IMR-90 (cell line): Measurements from ENCODE around the gene CENPP. TPM values are rescaled to one million over a fixed set of nuclear protein-coding genes. Genes with fewer than 3 reads are reported as not detected.

ENCODE experiments used
- ATAC-seq: fragments of 200-7000 bp; cut with Tn5 transposase; 2 replicates; pipeline ENCODE4 v1.9.1; 2020; ENCODE audit warnings: low read depth, mild to moderate bottlenecking, moderate library complexity
- BruUV-seq: library from RNA; stranded (reverse); fragments of 400-500 nt; replicated peaks from 2 replicates; lab custom pipeline; 2021; lab: Mats Ljungman, UMichigan
- CTCF ChIA-PET: fragments of 300-600 bp; formaldehyde crosslinking; extraction: SDS; loops from one replicate; lab custom pipeline; 2021; ENCODE audit warnings: antibody characterized with exemption; lab: Yijun Ruan, JAX
- POLR2A ChIA-PET: fragments of 300-600 bp; sonication (Branson Sonifier 250); formaldehyde crosslinking; loops from one replicate; lab custom pipeline; 2022; ENCODE audit warnings: antibody characterized with exemption; ENCODE audit not compliant: unreplicated experiment; lab: Charles Lee
- DNase-seq: peaks from one replicate; pipeline ENCODE4 v3.0.0; 2013
- H2AFZ ChIP-seq: replicated peaks from 2 replicates; pipeline ENCODE3; 2013; ENCODE audit warnings: low read length, mild to moderate bottlenecking; ENCODE audit not compliant: poor library complexity
- H2AK5ac ChIP-seq: 2 replicates; pipeline ENCODE4 v1.6.1; 2013; ENCODE audit warnings: low read depth, low read length, inconsistent platforms
- H2AK9ac ChIP-seq: replicated peaks from 2 replicates; pipeline ENCODE3; 2013; ENCODE audit warnings: mild to moderate bottlenecking, low read depth, low read length, moderate library complexity; ENCODE audit not compliant: poor library complexity
- H2BK120ac ChIP-seq: 2 replicates; pipeline ENCODE4 v1.6.1; 2013; ENCODE audit warnings: low read depth, low read length, inconsistent platforms
- H2BK15ac ChIP-seq: 3 replicates; pipeline ENCODE4 v1.6.1; 2013; ENCODE audit warnings: low read depth, low read length, inconsistent platforms
- H2BK20ac ChIP-seq: 2 replicates; pipeline ENCODE4 v1.6.1; 2013; ENCODE audit warnings: low read depth, mild to moderate bottlenecking, inconsistent platforms, low read length, moderate library complexity
- H2BK5ac ChIP-seq: 2 replicates; pipeline ENCODE4 v1.6.1; 2013; ENCODE audit warnings: mild to moderate bottlenecking, low read depth, low read length, inconsistent platforms; ENCODE audit not compliant: poor library complexity, severe bottlenecking
- H3K14ac ChIP-seq: replicated peaks from 2 replicates; pipeline ENCODE4 v1.6.1; 2013; ENCODE audit warnings: low read depth, low read length, inconsistent platforms
- H3K18ac ChIP-seq: 2 replicates; pipeline ENCODE4 v1.6.1; 2013; ENCODE audit warnings: low read depth, low read length, control low read depth
- H3K23ac ChIP-seq: 2 replicates; pipeline ENCODE4 v1.6.1; 2013; ENCODE audit warnings: low read depth, low read length, inconsistent platforms
- H3K27ac ChIP-seq: 2 replicates; pipeline ENCODE4 v1.5.1; 2013; ENCODE audit warnings: mild to moderate bottlenecking, control low read depth, low read length; ENCODE audit not compliant: insufficient read depth
- H3K27me3 ChIP-seq: 2 replicates; pipeline ENCODE4 v1.6.1; 2013; ENCODE audit warnings: low read length; ENCODE audit not compliant: control insufficient read depth, insufficient read depth
- H3K36me3 ChIP-seq: 2 replicates; pipeline ENCODE4 v1.6.1; 2013; ENCODE audit warnings: low read length, mixed read lengths; ENCODE audit not compliant: control insufficient read depth, insufficient read depth
- H3K4ac ChIP-seq: 2 replicates; pipeline ENCODE4 v1.6.1; 2013; ENCODE audit warnings: low read depth, low read length, inconsistent platforms
- H3K4me1 ChIP-seq: 2 replicates; pipeline ENCODE4 v1.6.1; 2013; ENCODE audit warnings: low read length, mixed read lengths; ENCODE audit not compliant: control insufficient read depth, insufficient read depth
- H3K4me2 ChIP-seq: 2 replicates; pipeline ENCODE4 v1.6.1; 2013; ENCODE audit warnings: low read depth, mild to moderate bottlenecking, control low read depth, low read length, moderate library complexity
- H3K4me3 ChIP-seq: 2 replicates; pipeline ENCODE4 v1.5.1; 2013; ENCODE audit warnings: low read depth, mild to moderate bottlenecking, control low read depth, low read length, moderate library complexity; ENCODE audit not compliant: insufficient read depth
- H3K56ac ChIP-seq: 2 replicates; pipeline ENCODE4 v1.6.1; 2013; ENCODE audit warnings: low read length, inconsistent platforms; ENCODE audit not compliant: insufficient read depth; ENCODE audit errors: extremely low read depth
- H3K79me1 ChIP-seq, 2 experiments: 2 replicates each; pipeline ENCODE4 v1.6.1; 2013; ENCODE audit warnings: low read length in 2 of 2, inconsistent platforms in 1 of 2, low read depth in 1 of 2
- H3K9ac ChIP-seq: 2 replicates; pipeline ENCODE4 v1.6.1; 2013; ENCODE audit warnings: low read depth, low read length, control low read depth
- H3K9me1 ChIP-seq: 2 replicates; pipeline ENCODE4 v1.6.1; 2013; ENCODE audit warnings: low read length, inconsistent platforms; ENCODE audit not compliant: insufficient read depth
- H3K9me3 ChIP-seq: 2 replicates; pipeline ENCODE4 v1.6.1; 2013; ENCODE audit warnings: low read length; ENCODE audit not compliant: control insufficient read depth, insufficient read depth
- H4K20me1 ChIP-seq: 2 replicates; pipeline ENCODE4 v1.6.1; 2013; ENCODE audit warnings: low read length, inconsistent platforms; ENCODE audit not compliant: insufficient read depth
- H4K5ac ChIP-seq: 2 replicates; pipeline ENCODE4 v1.6.1; 2013; ENCODE audit warnings: mild to moderate bottlenecking, low read depth, low read length, control low read depth
- H4K8ac ChIP-seq, 2 experiments: 2 replicates each; pipeline ENCODE4 v1.6.1; 2013; ENCODE audit warnings: low read depth in 2 of 2, low read length in 2 of 2, control low read depth in 1 of 2, inconsistent platforms in 1 of 2
- H4K91ac ChIP-seq: 2 replicates; pipeline ENCODE4 v1.6.1; 2013; ENCODE audit warnings: low read depth, low read length, inconsistent platforms; ENCODE audit not compliant: insufficient read depth
- CEBPB ChIP-seq: IDR thresholded peaks from 2 replicates; pipeline ENCODE4 v1.6.1; 2012; ENCODE audit warnings: low read depth, low read length, improper control_type of control experiment
- CHD1 ChIP-seq: IDR thresholded peaks from 2 replicates; pipeline ENCODE4 v1.6.1; 2012; ENCODE audit warnings: low read depth, low read length, improper control_type of control experiment
- FOS ChIP-seq: fragments of 150-350 bp; IDR thresholded peaks from 2 replicates; pipeline ENCODE4 v1.6.1; 2016; ENCODE audit warnings: low read depth, low read length
- RAD21 ChIP-seq: IDR thresholded peaks from 2 replicates; pipeline ENCODE4 v1.6.1; 2012; ENCODE audit warnings: low read length, improper control_type of control experiment
- RFX5 ChIP-seq: IDR thresholded peaks from 2 replicates; pipeline ENCODE4 v1.8.0; 2012; ENCODE audit warnings: low read depth, mild to moderate bottlenecking, low read length, moderate library complexity
- WGBS, 2 experiments: methylation state at CpG; one replicate each; pipeline versions ENCODE4 v1.1.5 to v1.1.7; 2013; ENCODE audit warnings: missing lambda C conversion rate in 2 of 2; ENCODE audit not compliant: insufficient read length in 1 of 2; ENCODE audit errors: extremely low coverage in 2 of 2; 5-methylcytosine and 5-hydroxymethylcytosine counted together
- dilution Hi-C: fragments of 300-500 bp; cut with HindIII; formaldehyde crosslinking; loops from one replicate; pipeline ENCODE4 v1.14.3; 2018; ENCODE audit warnings: low sequenced_read_pairs; ENCODE audit not compliant: unreplicated experiment
- in situ Hi-C: fragments of 300-500 bp; cut with MboI; formaldehyde crosslinking; loops from 3 replicates; pipeline ENCODE4 v1.14.3; 2019; ENCODE audit warnings: low sequenced_read_pairs, inconsistent platforms, mixed read lengths
- intact Hi-C: fragments of 100-400 bp; cut with micrococcal nuclease; formaldehyde crosslinking; loops from 2 replicates; pipeline ENCODE4 v1.10.0; 2022
- polyA plus RNA-seq, 3 experiments: library from polyadenylated mRNA; depleted of rRNA; stranded (reverse); fragments of >200 nt; gene quantifications; 2 replicates each; pipeline ENCODE4 v1.2.3, GENCODE V29; 2012; ENCODE audit warnings: low replicate concordance in 1 of 3
- total RNA-seq: library from RNA; depleted of rRNA; stranded (reverse); fragments of >200 nt; gene quantifications from 2 replicates; pipeline ENCODE4 v1.2.3, GENCODE V29; 2012

CENPP gene
- total and polyA plus RNA-seq, 2 of the 4 experiments (the other 2 are of a cell fraction): 1.4 to 2.0 TPM

DNA sequence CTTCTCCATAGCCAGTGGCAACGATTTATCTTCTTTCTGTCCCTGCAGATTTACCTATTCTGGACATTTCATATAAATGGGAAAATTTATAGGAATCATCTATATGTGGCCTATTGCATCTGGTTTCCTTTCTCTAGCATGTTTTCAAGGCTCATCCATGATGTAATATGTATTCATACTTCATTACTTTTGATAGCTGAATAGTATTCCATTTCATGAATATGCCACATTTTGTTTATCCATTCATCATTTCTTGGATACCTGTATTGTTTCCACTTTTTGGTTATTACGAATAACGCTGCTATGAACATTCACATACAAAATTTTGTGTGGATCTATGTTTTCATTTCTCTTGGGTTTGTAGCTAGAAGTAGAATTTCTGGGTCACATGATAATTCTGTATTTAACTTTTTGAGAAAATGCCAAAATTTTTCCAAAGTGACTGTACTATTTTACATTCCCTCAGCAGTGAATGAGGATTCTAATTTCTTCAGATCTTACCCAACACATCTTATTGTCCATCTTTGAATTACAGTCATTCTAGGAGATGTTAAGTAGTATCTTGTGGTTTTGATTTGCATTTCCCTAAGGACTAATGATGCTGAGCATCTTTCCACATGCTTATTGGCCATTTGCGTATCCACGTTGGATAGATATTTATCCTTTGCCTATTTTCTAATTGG lies 35.9 kb upstream of the CENPP start:
- Histone ChIP-seq H3K4me3 (no peak overlapping the region), H2AFZ (no peak overlapping the region), H4K8ac (no peak overlapping the region), H2BK15ac (no peak overlapping the region), H2BK5ac (peak overlapping the region; percentile 29), H2BK120ac (no peak overlapping the region), H3K4ac (no peak overlapping the region), H3K4me2 (no peak overlapping the region), H3K9me1 (peaks cover 7% of the 10 kb centered on the region), H3K4me1 (peaks cover 6% of the 10 kb centered on the region), H3K18ac (no peak overlapping the region), H3K23ac (no peak overlapping the region), H3K36me3 (peaks cover 19% of the 10 kb centered on the region), H3K9ac (no peak overlapping the region), H3K27ac (no peak overlapping the region), H2AK5ac (no peak overlapping the region), H4K5ac (no peak overlapping the region), H3K27me3 (no peaks in the 10 kb centered on the region), H3K79me1 (peaks cover 8 to 47% of the 10 kb centered on the region in 2 experiments), H2BK20ac (no peak overlapping the region), H3K14ac (no peak overlapping the region), H2AK9ac (no peak overlapping the region), H4K91ac (no peak overlapping the region), H3K56ac (no peak overlapping the region), H3K9me3 (no peaks in the 10 kb centered on the region), H4K20me1 (peaks cover 38% of the 10 kb centered on the region; the same call in 1 of the 2 replicates)
- DNase-seq (peak; percentile 60), ATAC-seq (no peak)
- intact Hi-C loops (no loop called here), dilution Hi-C loops (no loop called here), in situ Hi-C loops (loop anchor here (5.0 to 10.0 kb wide), 2 partner anchors 43 to 155 kb away; no protein-coding TSS in a partner anchor)
- no CpG with 5 or more reads among the region's 5 CpGs for WGBS, 2 experiments
- ChIA-PET POLR2A (interaction anchor here (0.8 kb wide), 1 partner anchor 44 kb away, joined by 3 read pairs; no protein-coding TSS in a partner anchor), CTCF (no interaction called here)
- TF ChIP-seq RFX5: no peak
- TF ChIP-seq CHD1: no peak
- no peak for TF ChIP-seq RAD21
- TF ChIP-seq CEBPB: peak; percentile 56; the same call in 1 of the 2 replicates
- no peak for TF ChIP-seq FOS
- BruUV-seq: no TSS peak
